Liver (tissue), 9 donors: ENCODE results near the gene DGKB. TPM values are rescaled to one million over a fixed set of nuclear protein-coding genes. Genes with fewer than 3 reads are reported as not detected.
A peak's percentile ranks its signal among the peaks of the same experiment; 100 is the strongest.

ENCODE experiments used
- DNase-seq: peaks from one replicate; pipeline ENCODE4 v3.0.0-alpha.2; 2017; ENCODE audit warnings: low spot score
- H3K27ac ChIP-seq, 2 donors: one replicate each; pipeline ENCODE4 v1.7.0; 2013; ENCODE audit warnings: inconsistent platforms in 2 of 2, low read length in 2 of 2, control low read depth in 1 of 2, low read depth in 1 of 2, mild to moderate bottlenecking in 1 of 2
- H3K27me3 ChIP-seq, 4 donors: one replicate each; pipeline versions ENCODE4 v1.6.1 to v1.7.0; 2013; ENCODE audit warnings: low read length in 3 of 4, inconsistent platforms in 1 of 4, mild to moderate bottlenecking in 1 of 4, moderate library complexity in 1 of 4; ENCODE audit not compliant: control insufficient read depth in 4 of 4, insufficient read depth in 4 of 4
- H3K36me3 ChIP-seq, 4 donors: one replicate each; pipeline versions ENCODE4 v1.6.1 to v1.7.0; 2013; ENCODE audit warnings: low read length in 3 of 4, mild to moderate bottlenecking in 3 of 4, low read depth in 1 of 4, moderate library complexity in 1 of 4; ENCODE audit not compliant: control insufficient read depth in 4 of 4, insufficient read depth in 3 of 4
- H3K4me1 ChIP-seq, 4 donors: one replicate each; pipeline versions ENCODE4 v1.6.1 to v1.7.0; 2013; ENCODE audit warnings: low read length in 3 of 4, mild to moderate bottlenecking in 3 of 4, moderate library complexity in 1 of 4; ENCODE audit not compliant: control insufficient read depth in 4 of 4, insufficient read depth in 4 of 4
- H3K4me3 ChIP-seq, 3 donors: one replicate each; pipeline versions ENCODE4 v1.6.1 to v1.7.0; 2013; ENCODE audit warnings: low read length in 3 of 3, control low read depth in 1 of 3, low read depth in 1 of 3, mild to moderate bottlenecking in 1 of 3
- H3K9ac ChIP-seq, 2 donors: one replicate each; pipeline ENCODE4 v1.7.0; 2013; ENCODE audit warnings: low read length in 2 of 2, mild to moderate bottlenecking in 2 of 2, moderate library complexity in 2 of 2, control low read depth in 1 of 2, low read depth in 1 of 2
- H3K9me3 ChIP-seq, 4 donors: one replicate each; pipeline versions ENCODE4 v1.6.1 to v1.7.0; 2013; ENCODE audit warnings: low read length in 3 of 4; ENCODE audit not compliant: control insufficient read depth in 4 of 4
- EGR1 ChIP-seq, 2 donors: IDR thresholded peaks; 2 replicates each; pipeline ENCODE4 v1.6.1; 2016 to 2018; ENCODE audit warnings: antibody characterized with exemption in 2 of 2, low read depth in 2 of 2
- FOXA1 ChIP-seq: IDR thresholded peaks from 2 replicates; pipeline ENCODE4 v1.6.1; 2016; ENCODE audit warnings: antibody characterized with exemption
- FOXA2 ChIP-seq: IDR thresholded peaks from 2 replicates; pipeline ENCODE4 v1.6.1; 2016; ENCODE audit warnings: antibody characterized with exemption
- GABPA ChIP-seq, 2 donors: IDR thresholded peaks in 1 of 2; conservative IDR thresholded peaks in 1 of 2; 2 replicates each; pipeline ENCODE4 v1.6.1; 2016; ENCODE audit warnings: antibody characterized with exemption in 2 of 2, mild to moderate bottlenecking in 1 of 2, moderate library complexity in 1 of 2
- HNF4A ChIP-seq, 2 donors: conservative IDR thresholded peaks; 2 replicates each; pipeline ENCODE4 v1.6.1; 2016; ENCODE audit warnings: antibody characterized with exemption in 2 of 2, mild to moderate bottlenecking in 2 of 2
- HNF4G ChIP-seq: IDR thresholded peaks from 2 replicates; pipeline ENCODE4 v1.6.1; 2016; ENCODE audit warnings: antibody characterized with exemption
- JUND ChIP-seq, 2 donors: IDR thresholded peaks; 2 replicates each; pipeline ENCODE4 v1.6.1; 2016; ENCODE audit warnings: antibody characterized with exemption in 2 of 2
- NR2F2 ChIP-seq: IDR thresholded peaks from 2 replicates; pipeline ENCODE4 v1.6.1; 2016; ENCODE audit warnings: antibody characterized with exemption
- RAD21 ChIP-seq, 2 donors: IDR thresholded peaks; 2 replicates each; pipeline ENCODE4 v1.6.1; 2016; ENCODE audit warnings: antibody characterized with exemption in 2 of 2, mild to moderate bottlenecking in 2 of 2
- RXRA ChIP-seq, 2 donors: IDR thresholded peaks; 2 replicates each; pipeline ENCODE4 v1.6.1; 2017 to 2018; ENCODE audit warnings: antibody characterized with exemption in 2 of 2, mild to moderate bottlenecking in 1 of 2
- SP1 ChIP-seq: IDR thresholded peaks from 2 replicates; pipeline ENCODE4 v1.6.1; 2018; ENCODE audit warnings: antibody characterized with exemption, mild to moderate bottlenecking
- TAF1 ChIP-seq: conservative IDR thresholded peaks from 2 replicates; pipeline ENCODE4 v1.6.1; 2016; ENCODE audit warnings: antibody characterized with exemption, mild to moderate bottlenecking
- YY1 ChIP-seq: IDR thresholded peaks from 2 replicates; pipeline ENCODE4 v1.6.1; 2016; ENCODE audit warnings: antibody characterized with exemption, mild to moderate bottlenecking
- WGBS: extraction: QIAGEN DNeasy Blood & Tissue Kit; methylation state at CpG from one replicate; pipeline ENCODE4 v1.1.7; 2013; 5-methylcytosine and 5-hydroxymethylcytosine counted together
- polyA plus RNA-seq, 2 donors: library from polyadenylated mRNA; stranded (reverse) in 1 of 2; unstranded in 1 of 2; fragments of 200-250 nt in 1 of 2; fragments of >200 nt in 1 of 2; fragmentation: Nextera tagmentation in 1 of 2; extraction: Ambion mirVana in 1 of 2; gene quantifications; one replicate each; pipeline versions ENCODE4 v1.2.1 to v1.2.3, GENCODE V29; 2013 to 2015
- total RNA-seq, 2 donors: library from RNA; depleted of rRNA; stranded (reverse); fragments of >200 nt; gene quantifications; one replicate each; pipeline ENCODE4 v1.2.3, GENCODE V29; 2014
- TF ChIP-seq, protein P1 (sequence below): IDR thresholded peaks from 2 replicates; pipeline ENCODE4 v1.6.1; 2016; ENCODE audit warnings: antibody characterized with exemption
- TF ChIP-seq, protein P2 (sequence below): IDR thresholded peaks from 2 replicates; pipeline ENCODE4 v1.6.1; 2016; ENCODE audit warnings: antibody characterized with exemption
- TF ChIP-seq, protein P3 (sequence below): fragments of 150-350 bp; IDR thresholded peaks from 2 replicates; pipeline ENCODE4 v1.5.1; 2017; ENCODE audit warnings: improper control_type of control experiment, low read depth, low read length; ENCODE audit not compliant: missing input control
- TF ChIP-seq, protein P4 (sequence below): IDR thresholded peaks from 2 replicates; pipeline ENCODE4 v1.6.1; 2016; ENCODE audit warnings: antibody characterized with exemption
- TF ChIP-seq, protein P5 (sequence below): IDR thresholded peaks from 2 replicates; pipeline ENCODE4 v1.6.1; 2016; ENCODE audit warnings: antibody characterized with exemption, mild to moderate bottlenecking
- donor health status: healthy.
- donor health status: healthy.
- donor health status: healthy.
- donor health status: healthy.
- donor health status: healthy.

DGKB gene
- total and polyA plus RNA-seq, 4 donors: 0.09 to 0.42 TPM; not detected in 2

DNA sequence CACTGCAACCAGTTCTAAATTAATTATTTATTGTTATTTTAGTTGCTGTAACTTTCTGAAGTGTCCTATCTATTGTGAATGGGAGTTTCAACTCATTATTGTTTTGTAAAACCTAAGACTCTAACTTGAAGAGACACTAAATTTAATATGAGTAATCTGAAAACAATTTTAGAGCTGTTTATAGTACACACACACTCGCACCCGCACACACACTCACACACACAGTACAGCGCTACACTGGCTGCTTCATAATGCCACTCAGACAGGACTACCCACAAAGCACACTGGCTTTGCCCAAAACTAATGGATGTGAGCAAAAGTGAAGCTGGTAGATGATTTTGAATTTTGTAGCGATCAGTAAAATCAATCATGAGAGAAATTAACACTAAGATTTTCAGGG is 674.2 kb downstream of the DGKB start:
- 98% methylated on average over 4 of the region's 4 CpGs for WGBS
- H3K4me1 ChIP-seq: no peaks in the 10 kb centered on the region
- TF ChIP-seq HNF4G: no peak

DNA sequence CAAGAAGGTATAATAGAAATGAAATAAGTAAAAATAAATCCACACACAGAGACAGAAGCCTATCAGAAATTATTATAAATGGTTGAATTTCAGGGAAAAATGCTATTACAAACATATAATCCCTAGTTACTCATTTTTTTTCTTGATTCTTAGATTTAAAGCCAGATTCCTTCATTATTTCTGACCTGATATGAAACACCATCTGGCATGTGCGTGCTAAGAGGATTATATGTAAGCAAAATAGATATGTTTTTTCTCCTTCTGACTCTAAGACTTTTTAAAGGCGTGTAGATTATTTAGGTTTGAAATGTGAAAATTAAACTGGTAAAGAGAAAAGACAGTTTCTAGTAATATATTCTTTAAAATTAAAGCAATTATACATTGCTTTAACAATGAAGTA is 676.4 kb downstream of the DGKB start:
- DNase-seq: no peak
- H3K4me1 ChIP-seq: no peaks in the 10 kb centered on the region
- WGBS: 89% methylated on average over 2 of the region's 2 CpGs
- H3K9ac ChIP-seq: no peak overlapping the region
- no peaks in the 10 kb centered on the region for H3K9me3 ChIP-seq
- H3K27me3 ChIP-seq: no peaks in the 10 kb centered on the region
- TF ChIP-seq, protein P1, sequence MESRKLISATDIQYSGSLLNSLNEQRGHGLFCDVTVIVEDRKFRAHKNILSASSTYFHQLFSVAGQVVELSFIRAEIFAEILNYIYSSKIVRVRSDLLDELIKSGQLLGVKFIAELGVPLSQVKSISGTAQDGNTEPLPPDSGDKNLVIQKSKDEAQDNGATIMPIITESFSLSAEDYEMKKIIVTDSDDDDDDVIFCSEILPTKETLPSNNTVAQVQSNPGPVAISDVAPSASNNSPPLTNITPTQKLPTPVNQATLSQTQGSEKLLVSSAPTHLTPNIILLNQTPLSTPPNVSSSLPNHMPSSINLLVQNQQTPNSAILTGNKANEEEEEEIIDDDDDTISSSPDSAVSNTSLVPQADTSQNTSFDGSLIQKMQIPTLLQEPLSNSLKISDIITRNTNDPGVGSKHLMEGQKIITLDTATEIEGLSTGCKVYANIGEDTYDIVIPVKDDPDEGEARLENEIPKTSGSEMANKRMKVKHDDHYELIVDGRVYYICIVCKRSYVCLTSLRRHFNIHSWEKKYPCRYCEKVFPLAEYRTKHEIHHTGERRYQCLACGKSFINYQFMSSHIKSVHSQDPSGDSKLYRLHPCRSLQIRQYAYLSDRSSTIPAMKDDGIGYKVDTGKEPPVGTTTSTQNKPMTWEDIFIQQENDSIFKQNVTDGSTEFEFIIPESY: no peak
- no peak for TF ChIP-seq YY1
- H3K27ac ChIP-seq: no peak overlapping the region
- H3K36me3 ChIP-seq: no peaks in the 10 kb centered on the region
- no peak overlapping the region for H3K4me3 ChIP-seq

More for the DNA sequence above, 674.2 kb downstream of the DGKB start:
- Histone ChIP-seq H3K9ac (no peak overlapping the region), H3K27ac (no peak overlapping the region), H3K9me3 (no peaks in the 10 kb centered on the region), H3K36me3 (no peaks in the 10 kb centered on the region), H3K4me3 (no peak overlapping the region), H3K27me3 (no peaks in the 10 kb centered on the region)
- no peak for DNase-seq

DNA sequence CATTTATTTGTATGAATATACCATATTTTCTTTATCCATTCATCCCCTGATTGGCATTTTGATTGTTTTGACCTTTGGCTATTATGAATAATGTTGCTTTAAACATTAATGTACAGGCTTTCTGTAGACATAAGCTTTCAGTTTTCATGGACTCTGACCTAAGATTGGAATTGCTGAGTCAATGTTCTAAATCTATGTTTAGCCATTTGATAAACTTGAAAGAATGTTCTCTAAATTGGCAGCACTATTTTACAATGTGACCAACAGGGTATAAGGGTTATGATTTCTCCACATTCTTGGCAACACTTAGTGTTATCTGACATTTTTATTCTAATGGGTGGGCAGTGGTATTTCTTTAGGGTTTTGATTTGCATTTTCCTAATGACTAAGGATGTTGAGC is 683.4 kb downstream of the DGKB start:
- TF ChIP-seq NR2F2: peak; percentile 44
- TF ChIP-seq JUND (IDR thresholded peaks at IDR 0.05): peak; percentile 45 to 80
- no peak for TF ChIP-seq EGR1 (IDR thresholded peaks at IDR 0.05; ENCODE audit: low read depth in 2 of 2)
- peak; percentile 45 for TF ChIP-seq YY1
- peak in 1 of 2 donors; percentile 31 for TF ChIP-seq RAD21 (IDR thresholded peaks at IDR 0.05)
- TF ChIP-seq, protein P2, sequence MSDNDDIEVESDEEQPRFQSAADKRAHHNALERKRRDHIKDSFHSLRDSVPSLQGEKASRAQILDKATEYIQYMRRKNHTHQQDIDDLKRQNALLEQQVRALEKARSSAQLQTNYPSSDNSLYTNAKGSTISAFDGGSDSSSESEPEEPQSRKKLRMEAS: peak; percentile 63
- TF ChIP-seq, protein P3, sequence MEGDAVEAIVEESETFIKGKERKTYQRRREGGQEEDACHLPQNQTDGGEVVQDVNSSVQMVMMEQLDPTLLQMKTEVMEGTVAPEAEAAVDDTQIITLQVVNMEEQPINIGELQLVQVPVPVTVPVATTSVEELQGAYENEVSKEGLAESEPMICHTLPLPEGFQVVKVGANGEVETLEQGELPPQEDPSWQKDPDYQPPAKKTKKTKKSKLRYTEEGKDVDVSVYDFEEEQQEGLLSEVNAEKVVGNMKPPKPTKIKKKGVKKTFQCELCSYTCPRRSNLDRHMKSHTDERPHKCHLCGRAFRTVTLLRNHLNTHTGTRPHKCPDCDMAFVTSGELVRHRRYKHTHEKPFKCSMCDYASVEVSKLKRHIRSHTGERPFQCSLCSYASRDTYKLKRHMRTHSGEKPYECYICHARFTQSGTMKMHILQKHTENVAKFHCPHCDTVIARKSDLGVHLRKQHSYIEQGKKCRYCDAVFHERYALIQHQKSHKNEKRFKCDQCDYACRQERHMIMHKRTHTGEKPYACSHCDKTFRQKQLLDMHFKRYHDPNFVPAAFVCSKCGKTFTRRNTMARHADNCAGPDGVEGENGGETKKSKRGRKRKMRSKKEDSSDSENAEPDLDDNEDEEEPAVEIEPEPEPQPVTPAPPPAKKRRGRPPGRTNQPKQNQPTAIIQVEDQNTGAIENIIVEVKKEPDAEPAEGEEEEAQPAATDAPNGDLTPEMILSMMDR: no peak
- TF ChIP-seq, protein P1: peak; percentile 24
- TF ChIP-seq SP1: peak; percentile 50
- TF ChIP-seq, protein P4, sequence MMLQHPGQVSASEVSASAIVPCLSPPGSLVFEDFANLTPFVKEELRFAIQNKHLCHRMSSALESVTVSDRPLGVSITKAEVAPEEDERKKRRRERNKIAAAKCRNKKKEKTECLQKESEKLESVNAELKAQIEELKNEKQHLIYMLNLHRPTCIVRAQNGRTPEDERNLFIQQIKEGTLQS: peak; percentile 16
- TF ChIP-seq FOXA1: no peak
- peak; percentile 42 for TF ChIP-seq FOXA2
- peak; percentile 91 to 93 for TF ChIP-seq HNF4A (conservative IDR thresholded peaks at IDR 0.05)
- TF ChIP-seq, protein P5, sequence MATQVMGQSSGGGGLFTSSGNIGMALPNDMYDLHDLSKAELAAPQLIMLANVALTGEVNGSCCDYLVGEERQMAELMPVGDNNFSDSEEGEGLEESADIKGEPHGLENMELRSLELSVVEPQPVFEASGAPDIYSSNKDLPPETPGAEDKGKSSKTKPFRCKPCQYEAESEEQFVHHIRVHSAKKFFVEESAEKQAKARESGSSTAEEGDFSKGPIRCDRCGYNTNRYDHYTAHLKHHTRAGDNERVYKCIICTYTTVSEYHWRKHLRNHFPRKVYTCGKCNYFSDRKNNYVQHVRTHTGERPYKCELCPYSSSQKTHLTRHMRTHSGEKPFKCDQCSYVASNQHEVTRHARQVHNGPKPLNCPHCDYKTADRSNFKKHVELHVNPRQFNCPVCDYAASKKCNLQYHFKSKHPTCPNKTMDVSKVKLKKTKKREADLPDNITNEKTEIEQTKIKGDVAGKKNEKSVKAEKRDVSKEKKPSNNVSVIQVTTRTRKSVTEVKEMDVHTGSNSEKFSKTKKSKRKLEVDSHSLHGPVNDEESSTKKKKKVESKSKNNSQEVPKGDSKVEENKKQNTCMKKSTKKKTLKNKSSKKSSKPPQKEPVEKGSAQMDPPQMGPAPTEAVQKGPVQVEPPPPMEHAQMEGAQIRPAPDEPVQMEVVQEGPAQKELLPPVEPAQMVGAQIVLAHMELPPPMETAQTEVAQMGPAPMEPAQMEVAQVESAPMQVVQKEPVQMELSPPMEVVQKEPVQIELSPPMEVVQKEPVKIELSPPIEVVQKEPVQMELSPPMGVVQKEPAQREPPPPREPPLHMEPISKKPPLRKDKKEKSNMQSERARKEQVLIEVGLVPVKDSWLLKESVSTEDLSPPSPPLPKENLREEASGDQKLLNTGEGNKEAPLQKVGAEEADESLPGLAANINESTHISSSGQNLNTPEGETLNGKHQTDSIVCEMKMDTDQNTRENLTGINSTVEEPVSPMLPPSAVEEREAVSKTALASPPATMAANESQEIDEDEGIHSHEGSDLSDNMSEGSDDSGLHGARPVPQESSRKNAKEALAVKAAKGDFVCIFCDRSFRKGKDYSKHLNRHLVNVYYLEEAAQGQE: peak; percentile 37
- peak; percentile 65 for TF ChIP-seq HNF4G
- no peak for TF ChIP-seq TAF1
- TF ChIP-seq GABPA (IDR thresholded peaks at IDR 0.05 in 1 of 2, conservative IDR thresholded peaks at IDR 0.05 in 1 of 2): no peak
- peak; percentile 26 to 69 for TF ChIP-seq RXRA (IDR thresholded peaks at IDR 0.05)
- Histone ChIP-seq H3K9me3 (no peaks in the 10 kb centered on the region), H3K27ac (no peak overlapping the region), H3K4me3 (no peak overlapping the region), H3K36me3 (no peaks in the 10 kb centered on the region), H3K4me1 (peaks cover 0 to 5% (median 2%) of the 10 kb centered on the region in 4 donors), H3K9ac (no peak overlapping the region), H3K27me3 (no peaks in the 10 kb centered on the region)
- no peak for DNase-seq
